Thoracic aorta (tissue), 2 donors: ENCODE data around the gene GPC3. TPM values are rescaled to one million over a fixed set of nuclear protein-coding genes. Genes with fewer than 3 reads are reported as not detected.
A peak's percentile ranks its signal among the peaks of the same experiment; 100 is the strongest.

Experiments used
- ATAC-seq: fragments of 150-250 bp; one replicate; pipeline ENCODE4 v1.8.0; 2017; ENCODE audit warnings: low read depth; ENCODE audit not compliant: insufficient number of reproducible peaks, low FRiP score
- DNase-seq: peaks from one replicate; pipeline ENCODE4 v3.0.0-alpha.2; 2020; ENCODE audit warnings: low spot score
- H3K27ac ChIP-seq, 2 donors: fragments of 200-600 bp; sonication (generic); 1 replicate in 1 of 2; 2 replicates in 1 of 2; pipeline ENCODE4 v1.5.1; 2016; ENCODE audit warnings: mild to moderate bottlenecking in 2 of 2, moderate library complexity in 2 of 2
- H3K27me3 ChIP-seq: fragments of 200-600 bp; sonication (generic); replicated peaks from 2 replicates; pipeline ENCODE4 v1.6.0; 2016; ENCODE audit warnings: mild to moderate bottlenecking; ENCODE audit not compliant: insufficient read depth
- H3K36me3 ChIP-seq: fragments of 200-600 bp; sonication (generic); one replicate; pipeline ENCODE4 v1.5.1; 2016
- H3K4me1 ChIP-seq, 2 donors: fragments of 200-600 bp; sonication (generic); 1 replicate in 1 of 2; 2 replicates in 1 of 2; pipeline versions ENCODE4 v1.5.1 to v1.6.0; 2016; ENCODE audit warnings: low read depth in 2 of 2, mild to moderate bottlenecking in 1 of 2; ENCODE audit not compliant: control insufficient read depth in 1 of 2
- H3K4me3 ChIP-seq: fragments of 200-600 bp; sonication (generic); 2 replicates; pipeline ENCODE4 v1.5.1; 2016; ENCODE audit warnings: mild to moderate bottlenecking
- H3K9me3 ChIP-seq: fragments of 200-600 bp; sonication (generic); 2 replicates; pipeline ENCODE4 v1.5.1; 2016
- CTCF ChIP-seq: fragments of 200-600 bp; sonication (generic); IDR thresholded peaks from one replicate; pipeline ENCODE4 v1.5.1; 2019; ENCODE audit warnings: antibody characterized with exemption
- total RNA-seq, 2 donors: library from RNA; depleted of rRNA; stranded (reverse); fragments of >200 nt; gene quantifications; one replicate each; pipeline versions ENCODE4 v1.1.0 to v1.2.3, GENCODE V29; 2016

The GPC3 gene
- total RNA-seq, 2 donors from 2014 or later: 2.6 to 5.6 TPM

- H3K27me3 ChIP-seq: no peaks in the 10 kb centered on the region
- ATAC-seq (no peak), DNase-seq (no peak)
- no peak for TF ChIP-seq CTCF
- H3K4me3 ChIP-seq: no peak overlapping the region
- H3K27ac ChIP-seq: no peak overlapping the region
- no peaks in the 10 kb centered on the region for H3K36me3 ChIP-seq
- no peaks in the 10 kb centered on the region for H3K4me1 ChIP-seq
- H3K9me3 ChIP-seq: no peaks in the 10 kb centered on the region
Observed at GRCh38 chrX:133674726-133675470, 310.5 kb downstream of the GPC3 start.

GRCh38 chrX:133670383-133670782, 315.0 kb downstream of the GPC3 start:
- Histone ChIP-seq H3K9me3 (no peaks in the 10 kb centered on the region), H3K4me3 (no peak overlapping the region)
- no peak for DNase-seq

GRCh38 chrX:133669214-133669613, 316.2 kb downstream of the GPC3 start:
- no peaks in the 10 kb centered on the region for H3K27me3 ChIP-seq
- no peak for DNase-seq
- H3K9me3 ChIP-seq: no peaks in the 10 kb centered on the region
- TF ChIP-seq CTCF: no peak
- no peak overlapping the region for H3K27ac ChIP-seq
- no peaks in the 10 kb centered on the region for H3K4me1 ChIP-seq
- no peak for ATAC-seq
- H3K36me3 ChIP-seq: no peaks in the 10 kb centered on the region
- H3K4me3 ChIP-seq: no peak overlapping the region

More at GRCh38 chrX:133670383-133670782, 315.0 kb downstream of the GPC3 start:
- Histone ChIP-seq H3K4me1 (no peaks in the 10 kb centered on the region), H3K36me3 (no peaks in the 10 kb centered on the region), H3K27ac (no peak overlapping the region), H3K27me3 (no peaks in the 10 kb centered on the region)
- ATAC-seq: no peak
- TF ChIP-seq CTCF: peak; percentile 59

- H3K27ac ChIP-seq: no peak overlapping the region
- H3K4me3 ChIP-seq: no peak overlapping the region
- no peaks in the 10 kb centered on the region for H3K27me3 ChIP-seq
- H3K9me3 ChIP-seq: no peaks in the 10 kb centered on the region
- TF ChIP-seq CTCF: no peak
- no peak for ATAC-seq
- H3K36me3 ChIP-seq: no peaks in the 10 kb centered on the region
- H3K4me1 ChIP-seq: no peaks in the 10 kb centered on the region
- DNase-seq: no peak
Observed at GRCh38 chrX:133668225-133668931, 317.0 kb downstream of the GPC3 start.

GRCh38 chrX:133666256-133666655, 319.1 kb downstream of the GPC3 start:
- Histone ChIP-seq H3K4me1 (no peaks in the 10 kb centered on the region), H3K27ac (no peak overlapping the region), H3K36me3 (no peaks in the 10 kb centered on the region), H3K4me3 (no peak overlapping the region), H3K27me3 (no peaks in the 10 kb centered on the region), H3K9me3 (no peaks in the 10 kb centered on the region)
- ATAC-seq: no peak
- no peak for TF ChIP-seq CTCF
- DNase-seq: no peak
